GM21447 (cell line): ENCODE results near the gene GIT1.
A peak's percentile ranks its signal among the peaks of the same experiment; 100 is the strongest.
"Not testable (repeated sequence)": the region's sequence is repeated elsewhere in the genome, so short reads cannot be mapped to it uniquely, and the experiment has no call there.

Experiments
- ATAC-seq: cut with Tn5 transposase; IDR thresholded peaks from one replicate; pipeline ENCODE4 v1.9.1; 2021; ENCODE audit not compliant: unreplicated experiment

Gene GIT1

GRCh38 chr17:29568331-29569244 lies 20.9 kb downstream of the GIT1 start, which contains the start of gene TP53I13:
Gene TP53I13, plus strand, starts transcription at chr17:29568701. Its CDS starts 58 bp downstream, at chr17:29568759.
- peak; percentile 47 for ATAC-seq

GRCh38 chr17:29567554-29568330 lies 21.7 kb downstream of the GIT1 start:
- peak; percentile 44 for ATAC-seq

DNA sequence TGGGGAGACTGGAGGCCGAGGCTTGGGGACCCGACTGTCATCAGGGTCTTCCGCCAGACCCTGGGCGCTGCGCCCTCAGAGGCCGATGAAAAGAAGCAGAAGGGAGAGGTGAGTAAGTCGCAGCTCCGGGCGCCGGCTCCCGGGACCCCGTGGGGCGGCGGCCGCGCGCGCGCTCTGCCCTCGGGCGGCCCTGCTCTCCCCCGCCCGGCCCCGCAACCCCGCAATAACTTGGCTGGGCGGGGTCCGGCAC lies 22.2 kb downstream of the GIT1 start:
- no peak for ATAC-seq

DNA sequence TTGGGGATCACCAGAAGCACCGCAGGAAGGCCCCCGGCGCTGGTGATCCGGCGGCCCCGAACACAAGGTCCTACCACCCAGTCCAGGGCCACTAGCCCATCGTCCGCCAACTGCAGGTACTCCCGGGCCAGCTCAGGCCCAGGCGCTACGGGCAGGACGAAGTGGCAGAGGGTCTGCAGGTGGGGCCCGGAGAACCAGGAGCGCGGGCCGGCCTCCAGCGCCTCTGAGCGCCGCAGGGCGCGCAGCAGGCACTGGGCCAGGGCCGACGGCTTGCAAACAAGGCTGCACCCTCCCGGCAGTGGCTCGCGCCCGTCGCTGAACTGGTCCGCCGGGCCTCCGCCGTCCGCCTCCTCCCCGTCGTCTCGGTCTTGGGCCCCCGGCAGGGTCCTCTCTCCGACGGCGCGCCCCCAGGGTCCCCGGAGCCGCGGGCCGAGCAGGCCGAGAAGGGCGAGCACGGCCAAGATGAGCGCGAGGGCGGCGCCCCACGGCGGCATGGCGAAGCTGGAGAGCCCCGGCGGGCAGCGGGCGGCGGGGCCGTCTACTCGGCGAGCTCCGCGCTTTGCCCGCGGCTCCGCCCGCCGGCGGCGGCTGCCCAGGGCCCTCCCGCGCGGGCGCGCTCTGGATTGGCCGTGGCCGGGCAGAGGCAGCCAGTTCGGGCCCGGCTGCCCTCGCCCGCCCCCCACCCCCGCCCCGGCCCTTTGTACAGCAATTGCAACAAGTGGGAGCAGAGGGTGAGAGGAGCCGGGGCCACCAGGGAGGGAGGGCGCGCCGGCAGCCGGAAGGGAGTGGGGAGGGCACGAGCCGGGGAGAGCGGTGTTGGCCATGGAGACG lies 22.8 kb downstream of the GIT1 start, which contains the start of gene ABHD15:
ABHD15 (minus strand) TSS at position 565 of the 831 bp plus-strand sequence; CDS start at position 494, 71 bp downstream.
- ATAC-seq, result no peak

DNA sequence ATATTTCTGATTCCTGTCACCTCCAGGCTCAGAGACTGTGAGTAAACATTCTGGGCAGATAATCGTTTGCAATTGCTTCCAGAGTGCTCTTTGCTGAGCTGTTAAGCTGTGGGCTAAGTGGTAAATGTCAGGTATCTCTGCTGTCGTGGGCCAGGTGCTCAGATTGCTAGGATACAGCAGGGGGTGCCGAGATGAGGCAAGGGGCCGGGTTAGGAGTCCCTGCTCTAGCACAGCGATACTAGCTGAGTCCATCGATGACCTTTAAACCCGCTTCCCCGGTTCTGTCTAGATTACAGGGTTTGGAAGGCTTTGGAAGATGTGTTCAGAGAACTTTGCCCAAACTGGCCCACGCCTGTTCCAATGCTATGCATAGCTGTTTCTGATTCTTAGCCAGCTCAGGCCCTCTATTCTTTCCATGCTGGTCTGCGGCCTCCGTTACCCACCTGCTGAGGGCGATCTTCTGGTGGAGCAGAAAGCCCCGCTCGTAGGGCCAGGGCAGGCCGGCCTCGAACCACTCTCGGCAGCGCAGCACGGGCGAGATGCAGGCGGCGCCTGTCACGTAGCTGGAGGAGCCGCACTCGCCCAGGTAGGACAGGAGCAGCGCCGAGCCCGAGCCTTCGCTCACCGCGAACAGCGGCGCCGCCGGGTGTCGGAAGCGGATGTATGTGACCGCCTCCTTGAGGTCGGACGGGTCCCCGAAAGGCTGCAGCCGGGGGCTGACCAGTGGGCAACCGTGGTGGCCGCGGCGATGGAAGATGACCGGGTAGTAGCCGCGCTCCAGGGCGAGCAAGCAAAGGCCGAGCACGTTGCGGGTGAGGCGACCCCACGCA lies 23.6 kb downstream of the GIT1 start:
- ATAC-seq, result no peak

DNA sequence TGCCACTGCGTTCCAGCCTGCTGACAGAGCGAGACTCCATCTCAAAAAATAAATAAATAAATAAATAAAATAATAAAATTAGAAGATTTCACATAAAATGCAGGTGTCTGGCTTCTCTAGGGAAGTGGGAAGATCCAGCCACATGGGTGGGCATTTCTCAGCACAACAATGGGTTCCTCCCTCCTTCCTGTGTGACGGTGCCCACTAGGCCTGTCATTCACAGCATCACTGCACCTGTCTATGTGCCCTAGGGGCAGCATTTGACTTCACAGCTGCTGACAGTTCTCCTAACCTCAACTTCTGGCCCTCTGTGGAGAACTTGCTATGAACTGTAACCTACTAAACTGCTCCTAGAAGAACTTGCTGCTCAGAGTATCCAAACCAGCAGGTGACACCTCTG lies 25.6 kb downstream of the GIT1 start:
- ATAC-seq, result no peak

DNA sequence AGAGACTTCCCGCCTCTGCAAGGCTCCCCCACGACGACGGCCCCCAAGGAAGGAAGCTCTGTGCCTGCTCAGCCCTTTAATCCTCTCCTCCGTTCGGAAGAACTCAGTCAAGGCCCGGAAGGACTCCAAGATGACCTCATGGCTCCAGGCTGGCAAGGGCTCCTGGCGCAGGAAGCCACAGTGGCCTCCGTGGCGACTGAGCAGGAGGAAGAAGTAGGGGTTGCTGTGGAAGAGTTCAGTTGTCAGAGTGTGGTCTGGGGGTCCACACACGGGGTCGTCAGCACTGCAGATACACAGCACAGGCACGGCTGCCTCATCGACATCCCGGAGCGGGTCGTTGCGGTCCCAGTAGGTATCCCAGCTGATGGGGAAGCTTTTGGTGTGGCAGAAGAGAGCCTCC lies 26.8 kb downstream of the GIT1 start:
- ATAC-seq, result no peak

- ATAC-seq, result no peak
Observed at GRCh38 chr17:29561554-29562517, 27.6 kb downstream of the GIT1 start.

GRCh38 chr17:29560316-29560715 lies 29.1 kb downstream of the GIT1 start:
- no peak for ATAC-seq

GRCh38 chr17:29559640-29560039 lies 29.8 kb downstream of the GIT1 start:
- ATAC-seq, result no peak

DNA sequence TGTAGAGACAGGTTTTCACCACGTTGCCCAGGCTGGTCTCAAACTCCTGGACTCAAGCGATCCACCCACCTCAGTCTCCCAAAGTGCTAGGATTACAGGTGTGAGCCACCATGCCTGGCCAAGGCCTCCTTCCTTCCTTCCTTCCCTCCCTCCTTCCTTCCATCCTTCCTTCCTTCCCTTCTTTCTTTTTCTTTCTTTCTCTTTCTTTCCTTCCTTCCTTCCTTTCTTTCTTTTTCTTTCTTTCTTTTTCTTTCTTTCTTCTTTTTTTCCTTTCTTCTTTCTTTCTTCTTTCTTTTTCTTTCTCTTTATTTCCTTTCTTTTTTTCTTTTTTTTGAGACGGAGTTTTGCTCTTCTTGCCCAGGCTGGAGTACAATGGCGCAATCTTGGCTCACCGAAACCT lies 31.3 kb downstream of the GIT1 start:
- ATAC-seq, result not testable (repeated sequence)

DNA sequence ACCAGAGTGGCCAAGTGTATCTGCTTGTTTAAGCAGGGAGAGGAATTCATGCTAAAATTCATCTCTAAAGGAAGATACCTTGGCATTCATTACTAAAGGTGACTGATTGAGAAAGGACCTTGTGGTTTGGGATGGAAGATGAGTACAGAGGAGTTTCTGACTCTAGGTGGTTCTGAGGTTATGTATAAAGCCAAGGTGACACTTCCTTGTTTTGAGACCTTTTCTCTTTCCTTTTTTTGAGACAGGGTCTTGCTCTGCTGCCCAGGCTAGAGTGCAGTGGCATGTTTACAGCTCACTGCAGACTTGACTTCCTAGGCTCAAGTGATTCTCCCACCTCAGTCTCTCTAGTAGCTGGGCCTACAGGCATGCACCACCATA lies 31.7 kb downstream of the GIT1 start:
- ATAC-seq, result no peak

GRCh38 chr17:29557085-29557738 lies 32.2 kb downstream of the GIT1 start:
- no peak for ATAC-seq

GRCh38 chr17:29555840-29556239 lies 33.6 kb downstream of the GIT1 start:
- ATAC-seq, result no peak

DNA sequence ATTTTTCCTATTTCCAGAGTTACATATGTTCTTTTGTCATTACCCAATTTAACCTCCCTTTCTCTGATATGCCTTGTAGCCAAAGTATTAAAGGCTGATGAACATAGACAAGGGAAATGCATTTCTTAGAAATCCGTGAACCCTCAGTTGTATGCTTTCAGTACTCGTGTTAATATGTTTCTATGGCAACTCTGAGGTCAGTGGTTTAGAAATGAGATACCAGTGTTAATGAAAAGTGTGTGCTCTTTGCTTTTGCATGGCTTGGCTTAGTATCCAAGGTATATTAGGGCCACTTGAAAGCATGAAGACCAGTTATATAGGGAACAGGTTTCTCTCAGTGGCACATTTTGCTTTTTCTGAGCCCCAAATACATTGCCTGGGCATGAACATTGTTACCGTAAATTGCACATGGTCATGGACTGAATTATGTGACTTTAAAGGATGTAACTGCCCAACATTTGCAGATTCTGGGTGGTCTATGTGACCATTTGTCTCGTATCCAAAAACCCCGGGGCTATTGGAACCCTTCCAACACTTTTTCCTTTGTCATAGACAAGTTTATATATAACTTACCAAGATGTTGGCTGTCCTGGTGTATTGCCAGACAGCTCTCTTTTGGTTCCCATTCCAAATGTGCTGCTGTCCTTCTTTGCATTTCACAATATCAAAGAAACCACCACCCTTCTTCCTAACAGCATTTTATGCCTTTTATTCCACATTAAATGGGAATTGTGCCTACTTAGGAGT lies 40.1 kb downstream of the GIT1 start:
- ATAC-seq, result no peak

DNA sequence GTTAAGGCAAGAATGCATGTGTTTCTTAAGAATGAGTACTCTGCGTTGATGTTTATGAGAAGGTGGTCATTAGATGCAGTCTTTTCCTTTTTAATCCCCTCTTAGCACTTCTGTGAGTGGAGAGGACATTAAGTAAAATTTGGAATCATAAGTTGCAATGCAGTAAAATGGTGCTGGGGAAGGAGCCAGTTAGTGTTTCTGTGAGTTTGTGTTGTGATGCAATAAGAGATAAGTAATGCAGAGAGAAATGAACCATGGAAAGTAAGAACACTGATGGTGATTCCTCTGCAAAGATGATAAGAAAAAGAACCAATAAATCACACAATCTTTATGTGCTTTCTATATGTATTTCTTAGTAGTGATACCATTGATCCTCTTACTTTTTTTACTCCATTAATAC lies 42.6 kb downstream of the GIT1 start:
- no peak for ATAC-seq

DNA sequence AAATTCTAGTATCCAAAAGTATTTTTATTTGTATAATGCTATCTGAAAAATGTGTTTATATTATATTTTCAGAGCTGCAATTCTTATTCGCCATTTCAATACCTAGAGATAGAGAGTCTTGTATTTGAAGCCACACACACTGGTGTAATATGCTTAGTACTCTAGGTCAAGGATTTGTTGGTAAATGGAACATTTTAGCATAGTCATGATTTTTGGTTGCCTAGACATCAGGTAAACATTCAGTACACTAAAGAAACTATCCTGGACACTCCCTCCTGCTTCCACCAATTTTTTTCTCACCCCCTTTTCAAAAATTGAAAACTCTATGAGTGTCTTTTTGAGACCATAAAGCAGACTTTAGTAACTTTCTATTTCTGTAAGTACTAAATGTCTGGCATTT lies 43.4 kb downstream of the GIT1 start:
- ATAC-seq, result no peak

- no peak for ATAC-seq
Observed at GRCh38 chr17:29544066-29544465, 45.4 kb downstream of the GIT1 start.
